ENCODE data around the gene TAF6.

TAF6 gene

DNA sequence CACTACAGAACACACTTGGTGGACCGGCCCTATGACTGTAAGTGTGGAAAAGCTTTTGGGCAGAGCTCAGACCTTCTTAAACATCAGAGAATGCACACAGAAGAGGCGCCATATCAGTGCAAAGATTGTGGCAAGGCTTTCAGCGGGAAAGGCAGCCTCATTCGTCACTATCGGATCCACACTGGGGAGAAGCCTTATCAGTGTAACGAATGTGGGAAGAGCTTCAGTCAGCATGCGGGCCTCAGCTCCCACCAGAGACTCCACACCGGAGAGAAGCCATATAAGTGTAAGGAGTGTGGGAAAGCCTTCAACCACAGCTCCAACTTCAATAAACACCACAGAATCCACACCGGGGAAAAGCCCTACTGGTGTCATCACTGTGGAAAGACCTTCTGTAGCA lies 55.0 kb downstream of the TAF6 start:
- DNase-seq: no peak

DNA sequence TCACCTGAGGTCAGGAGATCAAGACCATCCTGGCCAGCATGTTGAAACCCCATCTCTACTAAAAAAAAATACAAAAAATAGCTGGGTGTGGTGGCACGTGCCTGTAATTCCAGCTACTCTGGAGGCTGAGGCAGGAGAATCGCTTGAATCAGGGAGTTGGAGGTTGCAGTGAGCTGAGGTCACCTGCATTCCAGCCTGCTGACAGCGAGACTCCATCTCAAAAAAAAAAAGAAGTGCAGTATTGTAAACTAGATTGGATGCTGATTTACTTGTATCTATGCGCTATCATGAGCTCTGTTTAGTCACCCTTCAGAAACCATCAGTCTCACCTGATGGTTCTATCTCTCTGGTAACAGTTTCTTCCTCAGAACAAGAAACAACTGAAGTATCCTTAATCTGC lies 55.8 kb downstream of the TAF6 start:
- DNase-seq: no peak

DNA sequence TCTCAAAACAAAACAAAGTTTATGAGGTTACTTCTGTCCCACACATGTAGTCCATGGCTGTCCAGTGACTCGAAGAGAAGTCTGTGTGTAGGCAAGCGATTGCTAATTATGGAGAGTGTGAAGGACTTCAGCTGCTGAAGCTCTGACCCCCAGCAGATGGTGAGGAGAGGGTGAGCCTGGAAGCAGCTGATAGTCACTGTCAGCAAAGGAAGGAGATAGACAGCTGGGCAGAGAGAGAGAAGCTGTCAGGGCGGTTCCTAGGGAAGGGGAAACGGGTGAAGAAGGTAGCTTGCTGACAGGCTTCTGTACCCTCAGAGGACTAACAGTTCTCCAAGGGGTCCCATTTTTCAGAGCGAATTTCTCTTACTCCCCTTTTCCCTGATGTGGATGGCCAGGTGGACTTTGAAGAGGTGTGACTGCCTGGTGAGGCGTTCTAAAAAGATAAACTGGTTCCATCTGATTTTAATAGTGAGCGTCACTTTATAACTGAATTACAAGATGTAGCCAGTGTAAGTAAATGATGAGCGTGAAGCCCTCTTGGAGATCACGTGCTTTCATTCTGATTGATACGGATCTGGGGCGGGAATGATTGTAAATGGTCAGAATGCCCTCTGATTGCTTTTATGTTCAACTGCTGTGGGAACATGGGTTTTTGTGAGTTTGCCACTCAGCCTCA lies 57.5 kb downstream of the TAF6 start:
- no peak for DNase-seq

DNA sequence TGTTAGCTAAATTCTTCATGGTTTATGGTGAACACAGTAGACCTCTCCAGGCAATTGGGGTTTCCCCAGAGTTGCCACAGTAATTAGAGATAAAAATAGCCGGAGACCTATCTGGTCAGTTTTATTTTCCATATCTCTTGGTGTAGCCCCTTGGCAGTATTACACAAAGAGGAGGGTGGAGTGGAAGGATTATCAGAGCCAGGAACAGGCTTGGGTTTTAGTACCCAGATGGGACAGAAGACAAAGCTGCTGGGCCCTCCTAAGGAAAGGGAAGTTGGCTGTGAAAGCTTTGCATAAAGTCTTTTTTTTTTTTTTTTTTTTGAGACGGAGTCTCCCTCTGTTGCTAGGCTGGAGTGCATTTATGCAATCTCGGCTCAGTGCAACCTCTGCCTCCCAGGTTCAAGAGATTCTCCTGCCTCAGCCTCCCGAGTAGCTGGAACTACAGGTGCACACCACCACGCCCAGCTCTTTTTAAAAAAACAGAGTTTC lies 59.9 kb downstream of the TAF6 start:
- DNase-seq: no peak

Measured in NCI-H187 (cell line).